Smooth muscle cell (in vitro differentiated cells): ENCODE results near the gene TMEM259. TPM values are rescaled to one million over a fixed set of nuclear protein-coding genes. Genes with fewer than 3 reads are reported as not detected.

Experiments used
- DNase-seq: peaks from one replicate; lab custom pipeline; 2025; ENCODE audit not compliant: unreplicated experiment; lab: John Stamatoyannopoulos, UW
- H2AFZ ChIP-seq: fragments of 200-600 bp; sonication (generic); 2 replicates; pipeline ENCODE4 v1.6.0; 2016; ENCODE audit warnings: antibody characterized with exemption, low read depth, mild to moderate bottlenecking
- H3F3A ChIP-seq: fragments of 200-600 bp; sonication (generic); 2 replicates; pipeline ENCODE4 v1.6.0; 2017; ENCODE audit warnings: antibody characterized with exemption, low read depth
- H3K27ac ChIP-seq: fragments of 200-600 bp; sonication (generic); 2 replicates; pipeline ENCODE4 v1.5.1; 2016; ENCODE audit warnings: low read depth, mild to moderate bottlenecking
- H3K27me3 ChIP-seq: fragments of 200-600 bp; sonication (generic); 2 replicates; pipeline ENCODE4 v1.6.1; 2016; ENCODE audit warnings: low read depth, mild to moderate bottlenecking
- H3K36me3 ChIP-seq: fragments of 200-600 bp; sonication (generic); 2 replicates; pipeline ENCODE4 v1.5.1; 2016; ENCODE audit warnings: low read depth
- H3K4me1 ChIP-seq: fragments of 200-600 bp; sonication (generic); 2 replicates; pipeline ENCODE4 v1.5.1; 2016; ENCODE audit warnings: low read depth
- H3K4me2 ChIP-seq: fragments of 200-600 bp; sonication (generic); 2 replicates; pipeline ENCODE4 v1.6.0; 2016; ENCODE audit warnings: mild to moderate bottlenecking
- H3K4me3 ChIP-seq: fragments of 200-600 bp; sonication (generic); 2 replicates; pipeline ENCODE4 v1.5.1; 2016; ENCODE audit warnings: mild to moderate bottlenecking
- H3K79me2 ChIP-seq: fragments of 200-600 bp; sonication (generic); 2 replicates; pipeline ENCODE4 v1.6.0; 2016; ENCODE audit warnings: low read depth, mild to moderate bottlenecking
- H3K9ac ChIP-seq: fragments of 200-600 bp; sonication (generic); 2 replicates; pipeline ENCODE4 v1.6.0; 2016; ENCODE audit warnings: low read depth
- H3K9me3 ChIP-seq: fragments of 200-600 bp; sonication (generic); replicated peaks from 2 replicates; pipeline ENCODE4 v1.5.1; 2016; ENCODE audit warnings: low read depth
- H4K20me1 ChIP-seq: fragments of 200-600 bp; sonication (generic); 2 replicates; pipeline ENCODE4 v1.6.0; 2016; ENCODE audit warnings: low read depth
- WGBS: methylation state at CpG from one replicate; pipeline ENCODE4 v1.1.7; 2016; ENCODE audit warnings: low lambda C conversion rate; 5-methylcytosine and 5-hydroxymethylcytosine counted together
- polyA plus RNA-seq: library from polyadenylated mRNA; unstranded; fragments of >200 nt; fragmentation: Nextera tagmentation; extraction: Ambion mirVana; gene quantifications from 2 replicates; pipeline ENCODE4 v1.2.1, GENCODE V29; 2016
- total RNA-seq: library from RNA; depleted of rRNA; stranded (reverse); fragments of >200 nt; gene quantifications from 2 replicates; pipeline ENCODE4 v1.2.3, GENCODE V29; 2014
- TF ChIP-seq, protein P1 (sequence below): fragments of 200-600 bp; sonication (generic); IDR thresholded peaks from 2 replicates; pipeline ENCODE4 v1.5.1; 2017; ENCODE audit warnings: borderline replicate concordance, mild to moderate bottlenecking, antibody characterized with exemption; ENCODE audit not compliant: insufficient read depth, poor library complexity, severe bottlenecking

TMEM259 gene
- total and polyA plus RNA-seq, 2 experiments from 2014 or later: 133 to 232 TPM

DNA sequence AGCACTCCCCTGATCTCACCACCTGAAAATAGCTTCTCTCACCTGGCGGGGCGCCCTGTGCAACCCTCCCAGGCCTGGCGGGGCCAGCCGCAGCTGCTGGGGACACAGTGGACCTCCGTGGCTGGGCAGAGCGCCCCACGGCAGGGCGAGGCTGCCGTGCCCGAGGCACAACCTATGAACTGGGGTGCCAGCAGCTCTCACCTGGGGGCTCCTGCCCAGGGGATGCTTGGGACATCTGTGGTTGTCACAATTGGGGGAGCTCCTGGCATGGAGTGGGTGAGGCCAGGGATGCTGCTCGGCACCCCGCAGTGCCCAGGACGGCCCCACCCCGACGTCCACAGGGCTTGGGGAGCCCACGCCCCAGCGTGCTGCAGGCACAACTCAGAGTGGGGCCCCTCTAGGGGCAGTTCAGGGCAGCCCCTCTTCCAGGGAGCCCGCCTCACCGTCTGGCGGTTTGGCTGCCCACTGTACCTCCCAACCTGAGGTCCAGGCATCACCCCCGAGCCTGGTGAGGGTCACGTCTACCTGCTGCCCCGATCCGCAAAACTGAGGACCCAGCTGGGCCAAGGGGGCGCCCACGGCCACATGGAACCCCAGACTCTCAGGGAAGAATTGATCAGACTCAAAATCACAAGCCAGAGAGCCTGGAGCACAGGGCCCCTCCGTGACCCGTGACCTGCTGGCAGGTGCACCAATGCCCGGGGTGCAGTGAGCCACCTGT, 5.7 kb downstream of the TMEM259 start:
- TF ChIP-seq, protein P1, sequence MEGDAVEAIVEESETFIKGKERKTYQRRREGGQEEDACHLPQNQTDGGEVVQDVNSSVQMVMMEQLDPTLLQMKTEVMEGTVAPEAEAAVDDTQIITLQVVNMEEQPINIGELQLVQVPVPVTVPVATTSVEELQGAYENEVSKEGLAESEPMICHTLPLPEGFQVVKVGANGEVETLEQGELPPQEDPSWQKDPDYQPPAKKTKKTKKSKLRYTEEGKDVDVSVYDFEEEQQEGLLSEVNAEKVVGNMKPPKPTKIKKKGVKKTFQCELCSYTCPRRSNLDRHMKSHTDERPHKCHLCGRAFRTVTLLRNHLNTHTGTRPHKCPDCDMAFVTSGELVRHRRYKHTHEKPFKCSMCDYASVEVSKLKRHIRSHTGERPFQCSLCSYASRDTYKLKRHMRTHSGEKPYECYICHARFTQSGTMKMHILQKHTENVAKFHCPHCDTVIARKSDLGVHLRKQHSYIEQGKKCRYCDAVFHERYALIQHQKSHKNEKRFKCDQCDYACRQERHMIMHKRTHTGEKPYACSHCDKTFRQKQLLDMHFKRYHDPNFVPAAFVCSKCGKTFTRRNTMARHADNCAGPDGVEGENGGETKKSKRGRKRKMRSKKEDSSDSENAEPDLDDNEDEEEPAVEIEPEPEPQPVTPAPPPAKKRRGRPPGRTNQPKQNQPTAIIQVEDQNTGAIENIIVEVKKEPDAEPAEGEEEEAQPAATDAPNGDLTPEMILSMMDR: no peak
- H3K79me2 ChIP-seq: peaks cover 73% of the 10 kb centered on the region
- peaks cover 79% of the 10 kb centered on the region for H4K20me1 ChIP-seq
- no peak overlapping the region for H3K4me3 ChIP-seq
- H3K9ac ChIP-seq: no peak overlapping the region
- H3F3A ChIP-seq: no peaks in the 10 kb centered on the region
- no peak overlapping the region for H3K4me2 ChIP-seq
- peaks cover 27% of the 10 kb centered on the region for H3K4me1 ChIP-seq
- no peak overlapping the region for H2AFZ ChIP-seq
- no peaks in the 10 kb centered on the region for H3K36me3 ChIP-seq
- H3K27ac ChIP-seq: no peak overlapping the region
- no peaks in the 10 kb centered on the region for H3K27me3 ChIP-seq
- H3K9me3 ChIP-seq: no peaks in the 10 kb centered on the region
- DNase-seq: no peak
- WGBS: 99% methylated on average over 20 of the region's 29 CpGs

DNA sequence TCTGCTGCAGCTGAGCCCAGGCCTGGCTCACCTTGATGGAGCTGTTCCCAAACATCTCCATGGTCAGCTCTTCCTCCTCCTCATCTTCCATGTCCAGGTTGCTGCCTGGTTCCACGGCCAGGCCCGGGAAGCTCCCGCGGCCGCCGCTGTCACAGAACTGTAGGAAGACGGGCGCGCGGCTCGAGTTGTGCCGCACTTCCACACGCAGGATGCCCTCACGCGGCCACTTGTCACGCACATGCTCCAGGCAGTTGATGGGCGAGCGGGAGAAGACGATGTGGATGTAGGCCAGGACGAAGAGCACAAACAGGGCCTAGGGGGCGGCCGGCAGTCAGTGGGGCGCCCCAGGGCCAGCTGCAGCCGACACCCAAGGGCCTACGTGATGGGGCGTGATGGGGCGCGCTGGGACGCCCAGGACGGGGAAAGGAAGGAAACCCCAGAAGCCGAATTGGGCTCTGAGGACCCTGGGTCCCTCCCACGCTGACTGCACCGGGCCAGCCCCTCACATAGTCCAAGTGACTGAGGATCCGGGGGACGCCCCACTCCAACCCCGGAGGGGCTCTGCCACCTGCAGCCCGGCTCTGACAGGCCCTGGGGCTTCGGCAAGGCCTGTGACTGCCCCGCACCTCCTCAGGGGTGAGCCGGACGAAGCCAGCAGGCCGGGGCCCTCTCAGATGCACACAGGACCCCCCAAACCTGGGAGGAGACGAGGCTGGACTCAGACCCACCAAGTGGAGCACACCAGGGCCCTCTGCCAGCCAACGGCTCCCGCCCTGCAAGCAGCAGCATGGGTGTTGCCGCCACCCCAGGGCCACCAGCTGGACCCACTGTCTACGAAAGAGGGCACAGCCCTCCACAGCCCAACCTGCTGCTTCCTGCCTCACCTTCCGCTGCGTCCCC, 6.5 kb downstream of the TMEM259 start:
- TF ChIP-seq, protein P1: no peak
- Histone ChIP-seq H3K9ac (no peak overlapping the region), H3K79me2 (peaks cover 64% of the 10 kb centered on the region), H2AFZ (no peak overlapping the region), H3K27ac (no peak overlapping the region), H3K4me2 (no peak overlapping the region), H3K27me3 (no peaks in the 10 kb centered on the region), H3K4me1 (peaks cover 21% of the 10 kb centered on the region), H3F3A (no peaks in the 10 kb centered on the region), H3K9me3 (no peaks in the 10 kb centered on the region), H3K4me3 (no peak overlapping the region), H4K20me1 (peaks cover 70% of the 10 kb centered on the region), H3K36me3 (no peaks in the 10 kb centered on the region)
- DNase-seq: no peak
- WGBS: 96% methylated on average over 47 of the region's 49 CpGs

DNA sequence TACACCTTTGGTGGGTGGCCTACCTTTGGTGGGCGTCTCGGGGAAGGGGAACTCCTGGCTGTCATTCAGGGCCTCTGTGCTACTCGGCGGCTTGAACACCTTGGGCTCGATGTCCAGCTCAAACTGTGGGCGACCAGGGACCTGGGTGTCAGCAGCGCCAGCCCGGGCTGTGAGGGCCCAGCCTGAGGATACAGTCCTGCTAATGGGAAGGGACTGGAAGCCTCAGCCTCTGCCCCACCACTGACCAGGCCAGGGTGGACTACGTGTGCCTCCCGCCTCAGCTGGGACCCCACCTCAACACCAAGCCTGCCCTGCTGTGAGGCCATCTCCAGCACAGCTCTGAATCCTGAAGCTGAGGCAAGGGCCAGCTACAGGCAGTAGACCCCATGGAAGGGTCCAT, 7.7 kb downstream of the TMEM259 start:
- TF ChIP-seq, protein P1: no peak
- H3K4me1 ChIP-seq: peaks cover 16% of the 10 kb centered on the region

More for the DNA sequence above, 7.7 kb downstream of the TMEM259 start:
- 95% methylated on average over 10 of the region's 10 CpGs for WGBS
- H2AFZ ChIP-seq: no peak overlapping the region
- no peak overlapping the region for H3K4me3 ChIP-seq
- peaks cover 59% of the 10 kb centered on the region for H4K20me1 ChIP-seq
- H3F3A ChIP-seq: no peaks in the 10 kb centered on the region
- H3K36me3 ChIP-seq: no peaks in the 10 kb centered on the region
- no peaks in the 10 kb centered on the region for H3K27me3 ChIP-seq
- H3K79me2 ChIP-seq: peaks cover 52% of the 10 kb centered on the region
- H3K9ac ChIP-seq: no peak overlapping the region
- no peaks in the 10 kb centered on the region for H3K9me3 ChIP-seq
- no peak overlapping the region for H3K4me2 ChIP-seq
- DNase-seq: no peak
- H3K27ac ChIP-seq: no peak overlapping the region
